ENCODE results near the gene DNAH2. TPM values are rescaled to one million over a fixed set of nuclear protein-coding genes. Genes with fewer than 3 reads are reported as not detected.
A peak's percentile ranks its signal among the peaks of the same experiment; 100 is the strongest.

Gene DNAH2
- total and polyA plus RNA-seq, 2 of the 13 experiments (the other 11 are each of a cell fraction or from before 2014, with no cell fraction given), result not detected

DNA sequence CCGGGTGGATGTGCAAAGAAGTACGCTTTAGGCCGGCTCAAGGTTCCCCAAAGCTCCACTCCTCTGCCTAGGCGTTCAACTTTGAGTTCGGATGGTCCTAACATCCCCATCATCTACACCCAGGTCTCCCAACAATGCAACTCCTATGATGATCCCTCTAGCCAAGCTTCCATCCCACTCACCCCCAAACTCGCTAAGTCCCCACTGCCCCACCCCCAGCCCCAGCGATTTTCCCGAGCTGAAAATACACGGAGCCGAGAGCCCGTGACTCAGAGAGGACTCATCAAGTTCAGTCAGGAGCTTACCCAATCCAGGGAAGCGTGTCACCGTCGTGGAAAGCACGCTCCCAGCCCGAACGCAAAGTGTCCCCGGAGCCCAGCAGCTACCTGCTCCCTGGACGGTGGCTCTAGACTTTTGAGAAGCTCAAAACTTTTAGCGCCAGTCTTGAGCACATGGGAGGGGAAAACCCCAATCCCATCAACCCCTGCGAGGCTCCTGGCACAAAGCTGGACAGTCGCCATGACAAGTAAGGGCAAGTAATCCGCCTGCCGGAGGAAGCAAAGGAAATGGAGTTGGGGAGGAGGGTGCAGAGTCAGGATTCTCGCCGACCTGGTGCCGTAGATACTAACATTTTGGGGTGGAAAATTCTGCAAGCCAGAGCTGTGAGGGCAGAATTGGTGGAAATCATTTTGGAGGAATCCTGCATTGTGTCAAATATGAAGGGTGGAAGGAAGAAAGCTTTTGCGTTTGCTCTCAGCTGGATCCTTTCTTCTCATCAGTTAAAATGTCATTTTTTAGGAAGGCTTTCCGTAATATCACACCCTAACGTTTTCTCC, 30.3 kb upstream of the DNAH2 start, which contains the start of gene TP53 (continued):
- TF ChIP-seq, protein P1, sequence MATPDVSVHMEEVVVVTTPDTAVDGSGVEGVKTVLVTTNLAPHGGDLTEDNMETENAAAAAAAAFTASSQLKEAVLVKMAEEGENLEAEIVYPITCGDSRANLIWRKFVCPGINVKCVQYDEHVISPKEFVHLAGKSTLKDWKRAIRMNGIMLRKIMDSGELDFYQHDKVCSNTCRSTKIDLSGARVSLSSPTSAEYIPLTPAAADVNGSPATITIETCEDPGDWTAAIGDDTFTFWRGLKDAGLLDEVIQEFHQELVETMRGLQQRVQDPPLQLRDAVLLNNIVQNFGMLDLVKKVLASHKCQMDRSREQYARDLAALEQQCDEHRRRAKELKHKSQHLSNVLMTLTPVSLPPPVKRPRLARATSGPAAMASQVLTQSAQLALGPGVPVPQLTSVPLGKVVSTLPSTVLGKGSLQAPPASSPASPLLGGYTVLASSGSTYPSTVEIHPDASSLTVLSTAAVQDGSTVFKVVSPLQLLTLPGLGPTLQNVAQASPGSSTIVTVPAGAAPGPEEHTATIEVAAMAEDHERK (CRISPR knock-in tag; IDR thresholded peaks at IDR 0.05; ENCODE audit: low read depth), result no peak
- TF ChIP-seq, protein P2, sequence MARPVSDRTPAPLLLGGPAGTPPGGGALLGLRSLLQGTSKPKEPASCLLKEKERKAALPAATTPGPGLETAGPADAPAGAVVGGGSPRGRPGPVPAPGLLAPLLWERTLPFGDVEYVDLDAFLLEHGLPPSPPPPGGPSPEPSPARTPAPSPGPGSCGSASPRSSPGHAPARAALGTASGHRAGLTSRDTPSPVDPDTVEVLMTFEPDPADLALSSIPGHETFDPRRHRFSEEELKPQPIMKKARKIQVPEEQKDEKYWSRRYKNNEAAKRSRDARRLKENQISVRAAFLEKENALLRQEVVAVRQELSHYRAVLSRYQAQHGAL (CRISPR knock-in tag; IDR thresholded peaks at IDR 0.05; ENCODE audit: not compliant biosample characterization), result no peak
- TF ChIP-seq AHR (CRISPR knock-in tag; IDR thresholded peaks at IDR 0.05), result peak; percentile 72; the same call in 1 of the 2 replicates
- no peak for TF ChIP-seq TOE1 (CRISPR knock-in tag; IDR thresholded peaks at IDR 0.05)
- TF ChIP-seq HDAC2 (CRISPR knock-in tag; IDR thresholded peaks at IDR 0.05), result no peak; the same call in none of the 2 replicates
- TF ChIP-seq, protein P3, sequence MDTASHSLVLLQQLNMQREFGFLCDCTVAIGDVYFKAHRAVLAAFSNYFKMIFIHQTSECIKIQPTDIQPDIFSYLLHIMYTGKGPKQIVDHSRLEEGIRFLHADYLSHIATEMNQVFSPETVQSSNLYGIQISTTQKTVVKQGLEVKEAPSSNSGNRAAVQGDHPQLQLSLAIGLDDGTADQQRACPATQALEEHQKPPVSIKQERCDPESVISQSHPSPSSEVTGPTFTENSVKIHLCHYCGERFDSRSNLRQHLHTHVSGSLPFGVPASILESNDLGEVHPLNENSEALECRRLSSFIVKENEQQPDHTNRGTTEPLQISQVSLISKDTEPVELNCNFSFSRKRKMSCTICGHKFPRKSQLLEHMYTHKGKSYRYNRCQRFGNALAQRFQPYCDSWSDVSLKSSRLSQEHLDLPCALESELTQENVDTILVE (CRISPR knock-in tag; IDR thresholded peaks at IDR 0.05), result no peak
- TF ChIP-seq CEBPG (CRISPR knock-in tag; IDR thresholded peaks at IDR 0.05), result no peak
- peak; percentile 43; the same call in 1 of the 2 replicates for TF ChIP-seq GABPA (IDR thresholded peaks at IDR 0.05; ENCODE audit: low read depth, low read length)
- TF ChIP-seq GABPA (CRISPR knock-in tag; IDR thresholded peaks at IDR 0.05; ENCODE audit: low read depth), result peak; percentile 86
- no peak for TF ChIP-seq ZNF83 (CRISPR knock-in tag; IDR thresholded peaks at IDR 0.05; ENCODE audit: borderline replicate concordance)
- no peak for TF ChIP-seq NFKB2 (CRISPR knock-in tag; IDR thresholded peaks at IDR 0.05; ENCODE audit: borderline replicate concordance)
- no peak for TF ChIP-seq EP300 (IDR thresholded peaks at IDR 0.05; ENCODE audit: low read depth in 2 of 2, low read length in 2 of 2)
- no peak for TF ChIP-seq EP300 (CRISPR knock-in tag; IDR thresholded peaks at IDR 0.05; ENCODE audit: borderline replicate concordance)
- peak; percentile 65 for TF ChIP-seq SALL1 (CRISPR knock-in tag; IDR thresholded peaks at IDR 0.05)
- TF ChIP-seq, protein P4, sequence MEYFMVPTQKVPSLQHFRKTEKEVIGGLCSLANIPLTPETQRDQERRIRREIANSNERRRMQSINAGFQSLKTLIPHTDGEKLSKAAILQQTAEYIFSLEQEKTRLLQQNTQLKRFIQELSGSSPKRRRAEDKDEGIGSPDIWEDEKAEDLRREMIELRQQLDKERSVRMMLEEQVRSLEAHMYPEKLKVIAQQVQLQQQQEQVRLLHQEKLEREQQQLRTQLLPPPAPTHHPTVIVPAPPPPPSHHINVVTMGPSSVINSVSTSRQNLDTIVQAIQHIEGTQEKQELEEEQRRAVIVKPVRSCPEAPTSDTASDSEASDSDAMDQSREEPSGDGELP (IDR thresholded peaks at IDR 0.05; ENCODE audit: borderline replicate concordance, low read depth), result peak; percentile 41; the same call in 1 of the 2 replicates
- TF ChIP-seq CBFB (CRISPR knock-in tag; IDR thresholded peaks at IDR 0.05), result no peak
- TF ChIP-seq ZNF317 (CRISPR knock-in tag; IDR thresholded peaks at IDR 0.05), result no peak
- TF ChIP-seq, protein P5, sequence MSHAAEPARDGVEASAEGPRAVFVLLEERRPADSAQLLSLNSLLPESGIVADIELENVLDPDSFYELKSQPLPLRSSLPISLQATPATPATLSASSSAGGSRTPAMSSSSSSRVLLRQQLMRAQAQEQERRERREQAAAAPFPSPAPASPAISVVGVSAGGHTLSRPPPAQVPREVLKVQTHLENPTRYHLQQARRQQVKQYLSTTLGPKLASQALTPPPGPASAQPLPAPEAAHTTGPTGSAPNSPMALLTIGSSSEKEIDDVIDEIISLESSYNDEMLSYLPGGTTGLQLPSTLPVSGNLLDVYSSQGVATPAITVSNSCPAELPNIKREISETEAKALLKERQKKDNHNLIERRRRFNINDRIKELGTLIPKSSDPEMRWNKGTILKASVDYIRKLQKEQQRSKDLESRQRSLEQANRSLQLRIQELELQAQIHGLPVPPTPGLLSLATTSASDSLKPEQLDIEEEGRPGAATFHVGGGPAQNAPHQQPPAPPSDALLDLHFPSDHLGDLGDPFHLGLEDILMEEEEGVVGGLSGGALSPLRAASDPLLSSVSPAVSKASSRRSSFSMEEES (CRISPR knock-in tag; IDR thresholded peaks at IDR 0.05), result no peak
- TF ChIP-seq DR1 (CRISPR knock-in tag; IDR thresholded peaks at IDR 0.05), result no peak
